GM21737 (cell line): ENCODE results near the gene CREB5.

Source experiments
- ATAC-seq: cut with Tn5 transposase; IDR thresholded peaks from one replicate; pipeline ENCODE4 v1.9.1; 2021; ENCODE audit warnings: mild to moderate bottlenecking, moderate library complexity; ENCODE audit not compliant: unreplicated experiment

Gene CREB5

DNA sequence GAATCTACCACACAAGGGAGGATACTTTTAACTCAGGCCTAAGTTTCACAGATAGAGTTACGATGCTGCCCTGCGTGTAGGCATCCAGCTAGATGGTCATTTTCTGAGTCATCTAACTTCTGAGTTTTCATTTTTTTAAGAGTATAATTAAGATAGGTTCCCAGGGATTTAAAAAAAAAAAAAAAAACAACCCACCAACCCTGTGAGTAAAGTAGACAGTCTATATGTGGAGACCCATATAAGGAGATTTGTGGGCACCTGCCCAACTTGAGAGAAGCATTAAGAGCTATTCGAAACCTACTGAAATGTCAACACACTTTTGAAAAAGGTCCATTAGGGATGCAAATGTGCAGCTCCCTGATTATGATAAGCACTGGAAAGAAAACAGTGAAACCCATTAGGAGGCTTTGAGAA is 288.5 kb downstream of the CREB5 start:
- ATAC-seq = no peak

DNA sequence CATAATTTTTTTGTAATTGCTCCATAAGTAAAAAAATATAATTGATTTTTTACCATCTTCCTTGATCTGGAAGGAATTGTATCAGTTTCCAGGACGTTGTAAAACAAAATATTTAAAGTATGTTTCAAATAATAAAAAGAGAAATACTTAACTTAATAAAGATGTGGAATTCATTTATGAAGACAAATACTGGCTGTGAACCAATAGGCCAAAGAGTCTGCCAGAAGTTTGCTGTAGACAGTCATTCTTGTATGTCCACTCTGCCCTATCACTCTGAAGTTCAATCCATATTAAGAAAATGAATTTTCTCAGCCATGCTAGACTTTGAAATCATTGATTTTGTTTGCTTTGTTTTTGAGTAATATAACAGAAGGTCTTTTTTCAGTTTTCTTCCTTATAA is 289.4 kb downstream of the CREB5 start:
- ATAC-seq = no peak

DNA sequence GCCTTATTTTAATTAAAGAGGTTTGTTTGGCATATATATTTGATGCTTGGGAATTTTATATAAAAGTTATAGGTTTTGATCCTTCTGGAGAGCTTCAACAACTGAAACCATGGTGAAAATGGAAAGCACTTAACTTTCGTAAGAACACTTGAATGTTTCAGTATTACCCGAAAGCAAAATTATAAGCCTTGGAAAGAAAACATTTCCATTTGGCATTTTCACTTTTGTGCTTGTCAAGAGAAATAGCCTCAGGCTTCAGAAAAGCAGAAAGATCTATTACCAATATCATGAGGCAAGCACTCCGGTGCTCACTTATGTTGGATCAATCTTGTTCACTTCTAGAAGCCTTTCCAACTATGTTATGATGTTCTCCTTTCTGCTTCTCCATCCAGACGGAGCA is 289.9 kb downstream of the CREB5 start:
- no peak for ATAC-seq

DNA sequence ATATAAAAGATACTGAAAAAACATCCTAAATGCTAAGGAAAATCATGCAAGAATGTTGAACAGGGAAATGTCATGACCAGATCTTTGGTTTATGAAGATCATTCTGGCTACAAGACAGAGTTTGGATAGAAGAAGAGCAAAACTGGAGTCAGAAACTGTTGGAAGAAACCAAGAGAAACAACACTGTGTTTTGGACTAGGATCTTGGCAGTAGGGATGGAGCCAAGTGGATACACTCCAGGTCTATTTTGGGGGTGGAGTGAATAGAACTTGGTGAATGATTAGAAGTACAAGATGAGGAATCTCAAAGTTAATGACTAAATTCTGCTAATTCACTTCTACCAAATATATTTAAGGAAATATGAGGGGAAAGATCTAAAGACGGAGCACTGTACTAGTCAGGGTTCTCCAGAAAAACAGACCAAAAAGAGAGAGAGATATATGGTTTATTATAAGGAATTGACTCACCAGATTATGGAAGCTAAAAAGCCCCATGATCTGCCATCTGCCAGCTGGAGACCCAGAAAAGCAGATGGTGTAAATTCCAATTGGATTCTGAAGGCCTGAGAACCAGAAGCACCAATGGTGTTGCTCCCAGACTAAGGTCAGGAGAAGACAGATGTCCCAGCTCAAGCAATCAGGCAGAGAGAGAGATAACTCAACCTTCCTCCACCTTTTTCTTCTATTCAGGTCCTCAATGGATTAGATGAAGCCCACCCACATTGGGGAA is 290.9 kb downstream of the CREB5 start:
- no peak for ATAC-seq

DNA sequence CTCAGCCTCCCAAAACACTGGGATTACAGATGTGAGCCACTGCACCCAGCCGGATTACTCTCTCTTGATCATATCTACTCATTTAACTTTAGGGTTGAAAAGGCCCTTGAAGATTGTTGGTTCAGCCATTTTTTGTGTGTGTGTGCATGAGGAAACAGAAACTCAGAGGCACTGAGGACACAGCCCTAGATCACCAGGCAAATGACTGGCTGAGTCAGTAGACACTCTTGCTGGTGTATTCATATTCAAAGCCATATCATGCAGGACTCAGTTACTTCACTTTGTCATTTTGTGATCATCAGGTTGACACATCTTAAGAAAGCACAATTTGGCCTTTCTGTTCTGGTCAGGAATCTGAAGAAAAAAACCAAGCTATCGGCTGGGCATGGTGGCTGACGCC is 292.4 kb downstream of the CREB5 start:
- ATAC-seq = no peak

DNA sequence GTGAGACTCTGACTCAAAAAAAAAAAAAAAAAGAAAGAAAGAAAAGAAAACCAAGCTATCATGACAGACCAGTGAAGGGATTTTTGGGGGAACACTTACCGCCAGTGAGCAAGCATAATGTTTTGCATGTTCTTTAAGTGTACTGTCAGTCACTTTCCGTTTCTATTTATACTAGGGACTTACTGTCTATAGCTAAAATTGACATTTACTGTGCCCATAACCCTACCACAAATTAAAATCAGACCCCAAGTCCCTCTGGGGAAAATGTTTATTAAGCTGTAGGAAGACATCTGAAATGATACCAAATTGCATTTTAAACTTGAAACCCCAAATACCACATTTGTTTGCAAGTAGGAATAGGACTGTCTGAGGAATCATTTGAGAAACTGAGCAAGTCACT is 293.0 kb downstream of the CREB5 start:
- ATAC-seq = peak; percentile 90

DNA sequence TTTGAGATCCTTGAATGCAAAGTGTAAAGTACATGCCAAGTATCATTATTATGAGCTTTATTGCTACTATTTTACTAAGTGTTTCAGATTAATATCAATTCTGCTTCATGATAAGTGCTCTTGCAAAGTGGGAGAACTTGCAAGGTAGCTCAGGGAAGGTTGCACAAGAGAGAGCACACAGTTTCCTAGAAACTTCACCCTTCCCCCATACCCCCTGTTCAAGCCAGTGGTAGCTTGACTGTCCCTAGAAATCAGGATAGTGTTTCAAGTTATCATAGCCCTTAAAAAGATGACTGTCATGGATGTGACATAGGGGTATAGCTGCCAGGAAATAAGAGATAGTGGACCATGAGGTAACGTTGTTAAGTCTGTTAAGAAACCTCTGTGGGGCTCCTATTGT is 294.3 kb downstream of the CREB5 start:
- no peak for ATAC-seq

DNA sequence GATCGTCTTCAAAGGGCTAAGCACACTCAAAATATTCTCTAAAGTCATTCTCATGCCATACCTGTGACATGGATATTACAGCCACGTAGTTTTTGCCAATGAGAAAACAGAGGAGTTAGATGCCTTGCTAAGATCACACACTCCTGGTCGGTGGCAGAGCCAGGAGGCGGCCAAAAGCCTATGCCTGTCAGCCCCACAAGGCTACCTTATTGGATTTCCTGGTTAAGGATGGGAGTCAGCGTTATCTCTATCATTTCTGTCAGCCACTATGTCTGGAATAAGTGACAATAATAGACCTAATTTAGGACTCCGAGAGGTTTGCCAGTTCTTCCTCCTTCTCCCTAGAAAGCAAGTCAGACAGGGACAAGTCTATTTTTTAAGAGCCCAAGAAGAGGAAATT is 295.0 kb downstream of the CREB5 start:
- ATAC-seq = no peak

DNA sequence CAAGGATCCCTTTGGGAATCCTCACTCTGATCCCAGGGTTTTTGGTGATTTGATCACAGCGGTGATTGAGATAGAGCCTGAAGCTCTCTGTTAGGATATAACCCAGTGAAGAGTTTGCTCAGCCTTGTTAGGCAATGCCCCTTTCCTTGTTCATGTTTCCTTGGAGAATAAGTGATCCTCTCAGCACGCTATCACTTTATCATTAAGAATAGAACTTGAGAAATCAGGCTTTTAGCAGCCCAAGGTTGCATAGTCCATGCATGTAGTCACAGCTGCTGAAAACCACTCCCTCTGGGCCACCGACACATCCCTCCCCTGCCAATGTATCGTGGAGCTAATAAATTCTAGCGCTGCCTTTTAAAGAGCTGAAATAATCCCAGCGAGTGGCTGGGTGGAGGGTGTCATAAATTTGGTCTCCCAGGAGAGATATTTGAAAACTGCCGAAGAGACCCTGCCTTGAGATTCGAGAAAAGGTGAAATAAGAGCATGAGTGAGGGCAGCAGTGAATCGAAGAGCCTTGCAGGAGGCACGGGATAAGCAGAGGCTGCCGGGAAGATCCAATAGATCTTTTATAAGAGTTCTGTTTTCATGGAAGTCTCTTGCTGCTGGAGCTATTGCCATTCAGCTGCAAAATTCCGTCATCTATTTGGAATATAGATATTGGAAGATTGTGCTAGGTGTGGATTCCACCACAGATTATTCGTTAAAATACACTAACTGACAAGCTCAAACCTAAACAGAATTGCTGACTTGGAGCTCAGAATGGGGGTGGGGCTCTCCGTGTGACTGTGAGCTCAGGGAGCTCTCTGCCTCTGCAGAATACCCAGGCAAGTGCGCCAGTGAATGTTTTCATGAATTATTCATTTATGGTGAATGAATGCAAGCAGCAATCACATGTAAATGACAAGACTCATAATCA is 296.0 kb downstream of the CREB5 start:
- ATAC-seq = no peak

DNA sequence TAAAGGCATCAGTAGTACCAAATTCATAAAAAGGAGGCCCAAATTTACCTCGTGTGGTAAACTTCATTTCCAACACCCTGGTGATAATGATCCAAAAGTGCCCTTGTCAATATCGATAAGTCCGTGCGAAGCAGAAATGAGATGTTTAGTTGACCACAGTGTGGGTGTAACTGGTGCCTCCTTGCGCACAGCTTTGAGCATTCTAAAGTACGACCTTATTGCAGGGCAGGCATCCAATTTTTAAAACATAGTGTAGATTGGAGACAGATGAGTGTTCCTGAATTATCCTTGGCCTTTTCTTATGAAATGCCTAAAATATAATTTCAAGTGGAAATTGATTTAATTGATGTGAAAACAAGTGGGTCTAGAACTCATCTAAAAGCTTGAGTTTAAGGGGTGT is 297.4 kb downstream of the CREB5 start:
- no peak for ATAC-seq

DNA sequence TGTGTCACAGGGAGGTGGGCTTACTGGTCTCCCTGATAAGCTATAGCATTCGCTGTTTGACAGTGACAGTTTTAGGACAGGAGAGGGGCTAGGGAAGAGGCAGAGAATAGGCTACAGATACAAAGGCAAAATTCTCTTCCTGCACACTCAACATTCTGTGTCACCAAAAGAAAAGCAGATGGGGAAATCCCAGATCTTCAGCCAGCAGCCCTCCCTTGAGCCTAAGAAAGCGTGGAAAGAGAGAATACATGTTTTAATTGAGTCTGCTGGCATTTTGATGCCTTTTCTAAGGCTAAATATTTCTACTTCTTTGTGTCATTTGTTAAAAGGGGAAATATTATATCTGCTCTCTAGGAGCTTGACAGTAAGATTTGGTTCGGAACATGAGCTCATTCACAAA is 298.8 kb downstream of the CREB5 start:
- ATAC-seq = no peak

DNA sequence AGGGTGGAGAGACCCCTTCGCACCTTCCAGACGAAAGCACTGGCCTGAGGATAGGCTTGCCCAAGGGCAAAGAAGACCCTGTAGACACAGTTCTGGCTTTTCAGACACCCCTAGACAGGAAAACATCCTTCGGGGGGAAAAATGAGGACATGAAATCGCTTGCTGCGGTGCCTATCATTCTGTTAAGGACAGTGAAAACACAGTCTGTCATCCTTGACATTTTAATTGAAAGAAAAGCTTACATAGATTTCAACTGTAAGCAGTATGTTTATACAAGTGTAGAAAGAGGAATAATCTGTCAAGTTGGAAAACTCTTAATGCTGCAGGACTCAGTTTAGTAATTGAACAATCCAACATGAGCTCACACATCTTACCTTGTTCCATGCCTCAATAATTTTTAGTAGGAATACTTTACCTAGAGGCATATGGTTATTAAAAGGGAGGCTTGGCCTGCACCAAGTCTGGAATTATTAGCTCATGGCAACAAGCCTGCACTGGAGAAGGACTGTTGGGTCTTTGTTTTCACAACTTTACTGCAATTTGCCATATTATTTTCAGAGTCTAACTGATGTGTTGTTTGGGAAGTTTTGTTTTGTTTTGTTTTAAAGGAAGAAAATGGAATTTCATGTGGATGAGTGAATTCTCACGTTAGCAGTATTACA is 302.3 kb downstream of the CREB5 start:
- no peak for ATAC-seq

DNA sequence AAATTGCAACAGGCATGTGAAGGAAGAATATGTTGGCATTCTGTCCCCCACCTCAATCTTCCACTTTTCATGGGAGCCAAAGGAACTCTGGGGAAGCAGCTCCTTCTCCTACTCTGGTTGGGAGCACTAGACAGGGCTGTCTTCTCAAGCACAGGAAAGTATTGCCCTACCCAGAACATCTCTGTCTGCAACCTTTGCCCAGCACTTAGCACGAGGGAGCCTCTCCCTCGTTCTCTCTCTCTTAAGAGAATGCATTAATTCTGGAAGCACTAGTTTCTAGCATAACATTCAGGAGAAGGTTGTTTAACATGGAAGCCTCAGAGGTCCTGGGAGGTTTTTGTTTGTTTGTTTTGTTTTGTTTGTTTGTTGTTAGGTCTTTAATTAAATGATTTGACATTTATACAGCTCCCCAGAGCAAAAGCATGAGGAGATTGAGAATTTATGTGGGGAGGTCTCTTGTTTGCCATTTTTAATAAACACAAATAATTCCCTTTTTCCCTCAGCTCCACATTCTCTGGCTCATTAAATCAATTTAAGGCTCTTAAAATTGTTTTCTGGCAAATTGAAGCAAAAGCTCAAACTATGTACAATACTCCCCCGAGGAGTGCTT is 305.2 kb downstream of the CREB5 start:
- ATAC-seq = no peak

DNA sequence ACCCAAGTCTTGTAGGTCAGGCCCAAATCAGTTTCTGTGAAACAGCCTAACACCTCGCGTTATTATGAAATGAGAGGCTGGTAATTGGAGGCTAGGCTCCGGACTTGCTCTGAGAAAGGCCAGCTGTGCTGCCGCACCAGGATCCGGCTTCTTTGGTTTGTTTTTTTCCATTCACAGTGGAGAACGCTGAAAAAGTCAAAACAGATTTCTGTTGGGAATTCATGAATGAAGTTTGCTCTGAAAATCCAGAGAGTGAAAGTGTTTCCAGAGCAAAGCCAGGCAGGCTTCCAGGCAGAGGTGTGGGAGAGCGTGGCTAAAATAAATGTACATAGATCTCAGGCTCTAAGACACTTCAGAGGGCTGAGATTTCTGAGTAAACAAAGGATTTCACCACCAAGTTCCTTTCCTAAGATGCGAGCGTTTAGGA is 305.8 kb downstream of the CREB5 start:
- ATAC-seq = no peak

DNA sequence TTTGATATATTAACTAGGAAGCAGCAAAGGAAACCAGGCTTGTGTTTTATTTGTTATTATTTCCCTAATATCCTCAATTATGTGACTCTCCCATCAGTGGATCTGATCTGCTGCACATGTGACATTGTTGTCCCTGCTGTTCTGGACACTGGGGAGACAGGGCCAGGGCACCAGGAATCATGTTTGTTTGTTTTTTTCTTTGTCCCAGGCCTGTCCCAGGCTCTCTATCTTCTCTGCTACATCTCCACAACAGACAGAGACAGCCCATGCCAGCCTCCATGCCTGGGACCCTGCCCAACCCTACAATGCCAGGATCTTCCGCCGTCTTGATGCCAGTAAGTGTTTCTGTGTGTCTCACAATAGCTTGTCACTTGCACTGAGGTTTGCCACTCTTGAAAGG is 306.2 kb downstream of the CREB5 start:
- no peak for ATAC-seq

DNA sequence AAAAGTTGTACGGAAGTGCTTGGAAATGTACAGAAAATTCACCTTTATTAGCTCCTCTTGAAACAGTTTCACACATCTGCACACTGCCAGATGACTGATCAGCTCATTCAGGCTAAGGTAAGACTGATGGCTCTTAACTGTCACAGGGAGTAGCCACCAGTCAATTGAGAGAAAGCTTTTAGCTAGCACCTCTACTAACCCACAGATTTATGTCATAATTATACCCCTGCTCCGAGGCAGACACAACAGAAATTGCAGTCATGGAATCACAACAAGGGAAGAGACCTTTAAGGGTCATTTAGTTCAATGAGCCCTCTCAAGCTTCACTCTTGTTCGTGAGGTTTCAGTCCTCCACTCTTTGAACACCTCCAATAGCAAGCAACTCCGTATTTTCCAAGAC is 310.4 kb downstream of the CREB5 start:
- no peak for ATAC-seq

DNA sequence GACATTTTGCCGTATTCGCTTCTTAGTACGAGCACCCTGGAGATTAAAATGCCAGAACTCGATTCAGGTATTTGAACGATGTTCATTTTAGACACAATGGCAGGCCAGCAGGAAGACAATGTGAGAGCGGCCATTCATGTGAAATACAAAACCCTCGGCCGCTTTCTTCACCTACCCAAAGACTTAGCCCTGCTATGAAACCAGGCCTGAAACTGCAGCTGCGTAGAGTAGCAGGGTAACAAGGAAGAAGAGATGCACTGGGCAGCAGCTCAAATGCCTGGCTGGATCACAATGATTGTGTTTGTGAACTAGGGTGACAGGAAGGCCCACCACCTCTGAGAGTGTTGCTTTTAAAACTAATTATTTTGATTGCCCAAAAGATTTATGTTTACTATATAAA is 311.0 kb downstream of the CREB5 start:
- no peak for ATAC-seq

DNA sequence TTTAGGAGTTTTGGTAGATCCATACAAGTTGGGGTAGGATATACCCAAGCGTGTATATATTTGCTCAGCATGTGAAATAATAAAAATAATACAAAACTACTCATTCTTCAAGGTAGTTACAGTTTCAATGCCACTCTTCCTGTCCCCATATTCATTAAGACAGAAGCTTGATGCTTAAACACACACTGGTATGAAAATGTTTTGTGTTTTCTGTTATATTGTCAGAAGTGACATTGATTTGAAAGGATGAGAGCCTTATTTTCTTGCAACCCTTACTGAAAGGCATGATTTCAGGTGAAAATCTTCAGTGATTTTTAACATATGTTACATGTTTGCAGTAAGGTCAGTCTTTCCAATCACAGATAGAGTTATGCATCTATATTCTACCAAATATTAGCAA is 312.2 kb downstream of the CREB5 start:
- no peak for ATAC-seq

DNA sequence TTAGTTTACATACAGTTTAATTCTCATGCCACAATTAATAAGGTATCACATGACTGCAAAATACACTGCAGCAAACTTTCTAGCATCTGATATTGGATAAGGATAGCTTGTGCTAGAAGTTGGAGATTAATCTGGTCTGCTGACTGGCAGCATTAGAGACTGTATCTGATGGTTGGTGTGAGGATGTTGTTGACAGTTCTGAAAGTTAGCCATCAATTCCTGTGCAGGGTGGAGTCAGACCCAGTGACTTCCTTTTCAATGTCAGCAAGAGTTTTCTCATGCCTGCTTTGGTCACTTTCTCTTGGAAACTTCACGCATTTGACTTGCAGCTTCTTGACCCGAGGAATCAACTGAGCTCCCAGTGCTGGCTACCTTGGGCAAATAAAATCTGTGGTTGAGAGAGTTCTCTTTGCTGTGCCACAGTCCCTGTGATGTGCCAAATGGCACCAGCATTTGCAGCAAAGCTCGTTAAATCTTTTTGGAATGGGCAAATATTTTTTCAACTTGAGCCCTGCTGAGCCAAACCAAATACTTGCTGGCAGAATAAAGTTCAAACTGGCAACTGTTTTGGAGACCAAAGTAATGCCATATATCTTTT is 312.8 kb downstream of the CREB5 start:
- ATAC-seq = no peak

DNA sequence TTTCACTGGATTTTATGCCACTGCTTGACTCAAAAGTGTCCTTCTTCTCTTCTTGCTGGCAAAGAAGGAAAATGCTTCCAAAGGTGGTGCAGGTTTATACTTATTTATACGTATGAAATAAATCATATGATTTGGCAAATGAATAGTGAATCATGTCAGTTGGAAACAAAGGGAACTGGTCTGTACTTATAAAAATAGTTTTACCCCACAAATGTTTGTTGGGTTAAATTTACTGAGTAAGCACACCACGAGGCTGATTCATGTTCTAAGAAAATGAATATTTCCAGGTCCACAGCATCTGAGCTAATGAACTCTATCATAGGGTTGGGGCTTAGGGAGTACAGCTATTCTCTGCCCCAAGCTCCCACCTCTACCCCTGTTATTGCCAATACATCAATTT is 313.6 kb downstream of the CREB5 start:
- no peak for ATAC-seq

DNA sequence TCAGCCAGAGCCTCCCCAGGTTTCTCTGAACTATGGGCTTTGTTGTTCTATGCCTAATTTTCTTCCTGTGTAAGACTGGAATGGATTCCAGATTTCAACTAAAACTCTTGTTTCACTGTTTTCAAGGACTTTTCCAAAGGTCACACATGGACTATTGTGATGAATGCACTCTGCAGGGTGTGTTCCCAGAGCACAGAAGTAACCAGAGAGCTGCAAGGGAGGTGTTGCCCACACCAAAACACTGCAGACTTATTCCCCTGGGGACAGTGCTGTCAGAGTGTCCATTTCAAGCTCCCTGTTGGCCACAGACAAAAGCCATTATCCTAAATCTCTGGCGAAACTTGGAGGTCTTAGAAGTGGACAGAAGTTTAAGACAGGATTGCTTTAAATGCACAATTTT is 314.2 kb downstream of the CREB5 start:
- no peak for ATAC-seq
